ENCODE data around the gene SPG7.

GRCh38 chr16:89561142-89561883 lies 53.1 kb downstream of the SPG7 start:
- TF ChIP-seq CTCF (IDR thresholded peaks at IDR 0.05) (no peak), EZH2phosphoT487 (IDR thresholded peaks at IDR 0.05) (no peak)
